ENCODE measurements around the gene BDH1. TPM values are rescaled to one million over a fixed set of nuclear protein-coding genes. Genes with fewer than 3 reads are reported as not detected.
A peak's percentile ranks its signal among the peaks of the same experiment; 100 is the strongest.
"Not testable (repeated sequence)": the region's sequence is repeated elsewhere in the genome, so short reads cannot be mapped to it uniquely, and the experiment has no call there.

Gene BDH1
- total RNA-seq = 62.9 and 64.2 TPM in 2 replicates
- 40.3 and 61.8 TPM in 2 replicates for polyA plus RNA-seq

GRCh38 chr3:197555281-197556261, at the start of gene BDH1:
Gene BDH1, minus strand, starts transcription at chr3:197555968. Its CDS starts 9,525 bp downstream, at chr3:197546443.
- Histone ChIP-seq H2AFZ (peak within 1 kb of the TSS; percentile 72), H3K4me2 (peak within 1 kb of the TSS; percentile 88), H3K9me3 (ENCODE audit: low read depth) (no peaks in the 10 kb centered on the region), H3K4me3 (peak within 1 kb of the TSS; percentile 40), H3K4me1 (ENCODE audit: insufficient read depth) (peaks cover 7% of the 10 kb centered on the region), H3K79me2 (peaks cover 39% of the 10 kb centered on the region), H3K27me3 (no peaks in the 10 kb centered on the region), H4K20me1 (ENCODE audit: insufficient read depth, poor library complexity, severe bottlenecking) (no peaks in the 10 kb centered on the region), H3K27ac (peak within 1 kb of the TSS; percentile 96), H3K9me2 (replicated peaks; ENCODE audit: insufficient read depth) (no peaks in the 10 kb centered on the region), H3K36me3 (replicated peaks; ENCODE audit: insufficient read depth, low read depth) (no peaks in the 10 kb centered on the region)
- 3% methylated on average over 67 of the region's 96 CpGs for WGBS (ENCODE audit: low lambda C conversion rate, missing lambda C conversion rate)
- DNase-seq (ENCODE audit: low spot score) = peak; percentile 69
- TF ChIP-seq CTCF (IDR thresholded peaks at IDR 0.05; ENCODE audit: poor library complexity) = peak; percentile 8
- no peak for TF ChIP-seq EZH2phosphoT487 (IDR thresholded peaks at IDR 0.05; ENCODE audit: low read depth, severe bottlenecking, unreplicated experiment)

- peaks cover 4% of the 10 kb centered on the region for H3K36me3 ChIP-seq (replicated peaks; ENCODE audit: insufficient read depth, low read depth)
Measured at GRCh38 chr3:197603317-197603933, 47.7 kb upstream of the BDH1 start.

GRCh38 chr3:197602351-197602750, 46.6 kb upstream of the BDH1 start:
- not testable (repeated sequence) for DNase-seq (ENCODE audit: low spot score); H3K27me3 ChIP-seq; H3K4me2 ChIP-seq; H4K20me1 ChIP-seq (ENCODE audit: insufficient read depth, poor library complexity, severe bottlenecking); H2AFZ ChIP-seq; H3K4me3 ChIP-seq; H3K9me3 ChIP-seq (ENCODE audit: low read depth); H3K79me2 ChIP-seq; H3K27ac ChIP-seq; H3K36me3 ChIP-seq (replicated peaks; ENCODE audit: insufficient read depth, low read depth); H3K9me2 ChIP-seq (replicated peaks; ENCODE audit: insufficient read depth)
- H3K4me1 ChIP-seq (ENCODE audit: insufficient read depth) = peaks cover 21% of the 10 kb centered on the region
- no CpG with 5 or more reads among the region's 31 CpGs for WGBS (ENCODE audit: low lambda C conversion rate, missing lambda C conversion rate)

More at GRCh38 chr3:197603317-197603933, 47.7 kb upstream of the BDH1 start:
- H3K79me2 ChIP-seq = no peaks in the 10 kb centered on the region
- no peak overlapping the region for H2AFZ ChIP-seq
- TF ChIP-seq CTCF (IDR thresholded peaks at IDR 0.05; ENCODE audit: poor library complexity) = no peak
- no peaks in the 10 kb centered on the region for H4K20me1 ChIP-seq (ENCODE audit: insufficient read depth, poor library complexity, severe bottlenecking)
- DNase-seq (ENCODE audit: low spot score) = no peak
- H3K27me3 ChIP-seq = no peaks in the 10 kb centered on the region
- H3K4me3 ChIP-seq = no peak overlapping the region
- H3K27ac ChIP-seq = no peak overlapping the region
- no peaks in the 10 kb centered on the region for H3K9me2 ChIP-seq (replicated peaks; ENCODE audit: insufficient read depth)
- WGBS (ENCODE audit: low lambda C conversion rate, missing lambda C conversion rate) = 97% methylated on average over 15 of the region's 15 CpGs
- H3K4me2 ChIP-seq = no peak overlapping the region
- H3K4me1 ChIP-seq (ENCODE audit: insufficient read depth) = peaks cover 12% of the 10 kb centered on the region
- H3K9me3 ChIP-seq (ENCODE audit: low read depth) = no peaks in the 10 kb centered on the region

GRCh38 chr3:197601566-197601840, 45.7 kb upstream of the BDH1 start:
- DNase-seq (ENCODE audit: low spot score); H2AFZ ChIP-seq; H4K20me1 ChIP-seq (ENCODE audit: insufficient read depth, poor library complexity, severe bottlenecking); H3K27me3 ChIP-seq; H3K36me3 ChIP-seq (replicated peaks; ENCODE audit: insufficient read depth, low read depth); H3K9me3 ChIP-seq (ENCODE audit: low read depth); H3K79me2 ChIP-seq; H3K27ac ChIP-seq; H3K4me2 ChIP-seq; H3K4me3 ChIP-seq; H3K9me2 ChIP-seq (replicated peaks; ENCODE audit: insufficient read depth): not testable (repeated sequence)
- peaks cover 28% of the 10 kb centered on the region for H3K4me1 ChIP-seq (ENCODE audit: insufficient read depth)
- 78% methylated on average over 2 of the region's 2 CpGs for WGBS (ENCODE audit: low lambda C conversion rate, missing lambda C conversion rate)

All from hepatocyte (in vitro differentiated cells).